Nasal cavity respiratory epithelium epithelial cell of viscerocranial mucosa (primary cell): ENCODE results near the gene JAK3. TPM values are rescaled to one million over a fixed set of nuclear protein-coding genes. Genes with fewer than 3 reads are reported as not detected.

Experiments used
- total RNA-seq: library from RNA; depleted of rRNA; stranded (reverse); fragments of >200 nt; gene quantifications from 2 replicates; pipeline ENCODE4 v1.2.3, GENCODE V29; 2014

Gene JAK3
- 0.34 and 0.78 TPM in 2 replicates for total RNA-seq

DNA sequence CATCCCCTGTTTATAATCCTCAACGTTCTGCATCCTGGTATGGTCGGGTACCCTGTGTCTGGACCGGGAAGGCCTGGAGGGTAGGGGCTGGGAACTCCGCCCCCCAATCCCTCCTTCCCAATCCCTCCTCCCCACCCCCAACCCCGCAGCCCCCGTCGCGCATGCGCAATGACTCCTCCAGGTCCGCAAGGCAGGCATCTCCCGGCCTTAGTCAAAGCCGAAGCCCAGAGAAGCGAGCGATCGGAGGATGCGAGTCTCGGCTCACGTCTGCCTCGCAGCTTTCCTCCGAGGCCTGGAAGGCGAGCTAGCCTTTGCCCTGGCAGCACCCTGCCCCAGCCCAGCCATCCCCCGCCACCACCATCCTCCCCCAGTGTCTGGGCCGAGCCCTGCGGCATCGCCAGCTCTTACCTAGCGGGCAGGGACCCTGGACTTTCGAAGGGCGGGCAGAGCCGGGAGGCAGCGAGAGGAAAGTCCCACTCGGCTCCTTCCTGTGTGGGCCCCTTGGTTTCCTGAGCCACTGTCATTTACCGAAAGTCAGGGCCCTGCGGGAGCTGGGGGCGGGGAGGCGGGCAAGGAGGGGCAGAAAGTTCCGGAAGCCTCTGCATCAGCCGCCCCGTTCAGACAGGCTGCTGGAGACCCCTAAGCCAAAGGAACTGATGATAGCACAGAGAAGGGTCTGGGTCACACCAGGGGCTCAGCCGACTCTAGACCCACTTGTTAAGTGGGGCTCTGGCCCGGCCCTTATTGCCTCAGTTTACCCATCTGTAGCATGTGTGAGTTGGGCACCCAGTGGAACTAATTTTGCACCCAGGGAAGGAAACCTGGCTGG is at the start of gene JAK3:
Gene JAK3, minus strand, starts transcription at position 445 of the 829 bp plus-strand sequence. CDS start 3,565 bp downstream, outside the sequence.

DNA sequence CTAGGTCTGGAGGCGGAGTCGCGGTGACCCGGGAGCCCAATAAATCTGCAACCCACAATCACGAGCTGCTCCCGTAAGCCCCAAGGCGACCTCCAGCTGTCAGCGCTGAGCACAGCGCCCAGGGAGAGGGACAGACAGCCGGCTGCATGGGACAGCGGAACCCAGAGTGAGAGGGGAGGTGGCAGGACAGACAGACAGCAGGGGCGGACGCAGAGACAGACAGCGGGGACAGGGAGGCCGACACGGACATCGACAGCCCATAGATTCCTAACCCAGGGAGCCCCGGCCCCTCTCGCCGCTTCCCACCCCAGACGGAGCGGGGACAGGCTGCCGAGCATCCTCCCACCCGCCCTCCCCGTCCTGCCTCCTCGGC is 24.1 kb upstream of the JAK3 start, which contains the start of gene SLC5A5:
Gene SLC5A5, plus strand, starts transcription at position 68 of the 373 bp plus-strand sequence. CDS start 375 bp downstream, outside the sequence.

GRCh38 chr19:17859533-17860330 is 11.9 kb upstream of the JAK3 start, which contains the start of gene RPL18A:
RPL18A (plus strand) TSS chr19:17859910; CDS start chr19:17859957, 47 bp downstream.

DNA sequence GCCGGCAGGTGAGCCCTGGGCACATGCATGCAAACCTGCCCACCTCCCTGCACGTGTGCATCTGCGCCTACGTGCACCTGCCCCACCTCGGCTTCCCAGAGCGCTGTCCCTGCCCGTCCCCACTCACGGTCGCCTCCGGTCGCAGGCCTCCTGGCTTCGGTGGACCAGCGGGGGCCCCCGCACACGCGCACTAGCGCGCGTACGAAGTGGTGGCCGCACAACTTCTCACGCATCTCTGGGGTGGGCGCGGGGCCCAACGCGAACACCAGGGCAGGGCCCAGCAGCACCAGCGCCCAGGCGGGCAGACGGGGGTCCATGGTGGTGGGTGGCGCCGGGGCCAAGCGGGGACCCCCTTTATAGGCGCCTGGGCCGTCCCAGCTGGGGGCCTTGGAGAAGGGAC is 26.6 kb downstream of the JAK3 start, which contains the start of gene INSL3:
Gene INSL3, minus strand, starts transcription at position 330 of the 400 bp plus-strand sequence. Its CDS starts 13 bp downstream, at position 317.

GRCh38 chr19:17794731-17795494 is 52.9 kb downstream of the JAK3 start, which contains the start of gene B3GNT3:
B3GNT3 (plus strand) TSS chr19:17795138; CDS start chr19:17807808, 12,670 bp downstream.

Other genes starting within 250 kb of the JAK3 start
- gene UNC13A, start 159.6 kb downstream of the JAK3 start, total RNA-seq = under 0.01 and 0.14 TPM in 2 replicates
- 12.3 and 29.0 TPM in 2 replicates for gene MAP1S, start 128.5 kb downstream of the JAK3 start, total RNA-seq
- gene FCHO1, start 96.5 kb downstream of the JAK3 start, total RNA-seq = 0.68 and 1.00 TPM in 2 replicates
- 9.1 and 12.6 TPM in 2 replicates for gene B3GNT3, start 52.8 kb downstream of the JAK3 start, total RNA-seq
- 0.21 TPM in 1 of 2 replicates, not detected in the other for gene INSL3, start 26.5 kb downstream of the JAK3 start, total RNA-seq
- gene RPL18A, start 11.9 kb upstream of the JAK3 start, total RNA-seq = 1,014 and 1,206 TPM in 2 replicates
- gene SLC5A5, start 24.0 kb upstream of the JAK3 start, total RNA-seq = under 0.01 and 0.28 TPM in 2 replicates
- 64.6 and 91.0 TPM in 2 replicates for gene CCDC124, start 85.0 kb upstream of the JAK3 start, total RNA-seq
- under 0.01 and 0.14 TPM in 2 replicates for gene KCNN1, start 119.1 kb upstream of the JAK3 start, total RNA-seq
- 6.2 and 8.4 TPM in 2 replicates for gene ARRDC2, start 160.2 kb upstream of the JAK3 start, total RNA-seq
- under 0.01 TPM in 1 of 2 replicates, not detected in the other for gene IL12RB1, start 239.0 kb upstream of the JAK3 start, total RNA-seq
- gene MAST3, start 249.8 kb upstream of the JAK3 start, total RNA-seq = 1.7 and 5.1 TPM in 2 replicates